Measurements from ENCODE around the gene SORL1.

DNA sequence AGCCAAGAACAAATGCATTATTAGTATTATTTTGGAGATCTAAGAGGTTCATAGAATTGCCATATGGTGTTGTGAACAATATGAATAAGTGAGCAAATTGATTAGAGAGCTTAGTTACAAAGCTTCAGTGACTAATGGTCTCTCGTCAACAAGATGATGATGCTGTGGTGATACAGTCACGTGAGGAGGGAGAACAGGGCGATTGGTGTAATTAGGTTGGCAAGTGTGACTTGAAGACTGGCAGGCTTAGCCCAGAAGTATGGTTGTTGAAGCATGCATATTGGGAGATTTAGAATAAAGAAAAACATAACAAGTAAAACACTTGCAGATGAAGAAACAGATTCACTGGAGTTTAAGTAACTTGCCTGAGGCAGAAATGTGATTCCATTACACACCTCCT is 101.3 kb downstream of the SORL1 start:
- TF ChIP-seq TEAD4 (IDR thresholded peaks at IDR 0.05), result no peak
- TF ChIP-seq EP300 (IDR thresholded peaks at IDR 0.05; ENCODE audit: borderline replicate concordance), result no peak
- no peak for TF ChIP-seq CREB1 (IDR thresholded peaks at IDR 0.05; ENCODE audit: low read depth)
- TF ChIP-seq FOXM1 (IDR thresholded peaks at IDR 0.05; ENCODE audit: borderline replicate concordance, low read depth), result no peak
- no peak for TF ChIP-seq ZBTB7A (IDR thresholded peaks at IDR 0.05; ENCODE audit: low read depth)
- no peak for TF ChIP-seq TAF1 (IDR thresholded peaks at IDR 0.05; ENCODE audit: low read depth)
- no peak for TF ChIP-seq RAD21 (IDR thresholded peaks at IDR 0.05; ENCODE audit: low read depth)
- TF ChIP-seq, protein P1, sequence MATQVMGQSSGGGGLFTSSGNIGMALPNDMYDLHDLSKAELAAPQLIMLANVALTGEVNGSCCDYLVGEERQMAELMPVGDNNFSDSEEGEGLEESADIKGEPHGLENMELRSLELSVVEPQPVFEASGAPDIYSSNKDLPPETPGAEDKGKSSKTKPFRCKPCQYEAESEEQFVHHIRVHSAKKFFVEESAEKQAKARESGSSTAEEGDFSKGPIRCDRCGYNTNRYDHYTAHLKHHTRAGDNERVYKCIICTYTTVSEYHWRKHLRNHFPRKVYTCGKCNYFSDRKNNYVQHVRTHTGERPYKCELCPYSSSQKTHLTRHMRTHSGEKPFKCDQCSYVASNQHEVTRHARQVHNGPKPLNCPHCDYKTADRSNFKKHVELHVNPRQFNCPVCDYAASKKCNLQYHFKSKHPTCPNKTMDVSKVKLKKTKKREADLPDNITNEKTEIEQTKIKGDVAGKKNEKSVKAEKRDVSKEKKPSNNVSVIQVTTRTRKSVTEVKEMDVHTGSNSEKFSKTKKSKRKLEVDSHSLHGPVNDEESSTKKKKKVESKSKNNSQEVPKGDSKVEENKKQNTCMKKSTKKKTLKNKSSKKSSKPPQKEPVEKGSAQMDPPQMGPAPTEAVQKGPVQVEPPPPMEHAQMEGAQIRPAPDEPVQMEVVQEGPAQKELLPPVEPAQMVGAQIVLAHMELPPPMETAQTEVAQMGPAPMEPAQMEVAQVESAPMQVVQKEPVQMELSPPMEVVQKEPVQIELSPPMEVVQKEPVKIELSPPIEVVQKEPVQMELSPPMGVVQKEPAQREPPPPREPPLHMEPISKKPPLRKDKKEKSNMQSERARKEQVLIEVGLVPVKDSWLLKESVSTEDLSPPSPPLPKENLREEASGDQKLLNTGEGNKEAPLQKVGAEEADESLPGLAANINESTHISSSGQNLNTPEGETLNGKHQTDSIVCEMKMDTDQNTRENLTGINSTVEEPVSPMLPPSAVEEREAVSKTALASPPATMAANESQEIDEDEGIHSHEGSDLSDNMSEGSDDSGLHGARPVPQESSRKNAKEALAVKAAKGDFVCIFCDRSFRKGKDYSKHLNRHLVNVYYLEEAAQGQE (IDR thresholded peaks at IDR 0.05; ENCODE audit: low read depth), result no peak
- TF ChIP-seq CEBPB (IDR thresholded peaks at IDR 0.05), result no peak
- TF ChIP-seq, protein P2, sequence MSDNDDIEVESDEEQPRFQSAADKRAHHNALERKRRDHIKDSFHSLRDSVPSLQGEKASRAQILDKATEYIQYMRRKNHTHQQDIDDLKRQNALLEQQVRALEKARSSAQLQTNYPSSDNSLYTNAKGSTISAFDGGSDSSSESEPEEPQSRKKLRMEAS (IDR thresholded peaks at IDR 0.05), result no peak
